HG03442 (cell line): ENCODE measurements around the gene KLHL1.
"Not testable (repeated sequence)": the region's sequence is repeated elsewhere in the genome, so short reads cannot be mapped to it uniquely, and the experiment has no call there.

Experiments
- ATAC-seq: cut with Tn5 transposase; IDR thresholded peaks from one replicate; pipeline ENCODE4 v1.9.1; 2021; ENCODE audit warnings: mild to moderate bottlenecking, moderate library complexity; ENCODE audit not compliant: unreplicated experiment

KLHL1 gene, protein sequence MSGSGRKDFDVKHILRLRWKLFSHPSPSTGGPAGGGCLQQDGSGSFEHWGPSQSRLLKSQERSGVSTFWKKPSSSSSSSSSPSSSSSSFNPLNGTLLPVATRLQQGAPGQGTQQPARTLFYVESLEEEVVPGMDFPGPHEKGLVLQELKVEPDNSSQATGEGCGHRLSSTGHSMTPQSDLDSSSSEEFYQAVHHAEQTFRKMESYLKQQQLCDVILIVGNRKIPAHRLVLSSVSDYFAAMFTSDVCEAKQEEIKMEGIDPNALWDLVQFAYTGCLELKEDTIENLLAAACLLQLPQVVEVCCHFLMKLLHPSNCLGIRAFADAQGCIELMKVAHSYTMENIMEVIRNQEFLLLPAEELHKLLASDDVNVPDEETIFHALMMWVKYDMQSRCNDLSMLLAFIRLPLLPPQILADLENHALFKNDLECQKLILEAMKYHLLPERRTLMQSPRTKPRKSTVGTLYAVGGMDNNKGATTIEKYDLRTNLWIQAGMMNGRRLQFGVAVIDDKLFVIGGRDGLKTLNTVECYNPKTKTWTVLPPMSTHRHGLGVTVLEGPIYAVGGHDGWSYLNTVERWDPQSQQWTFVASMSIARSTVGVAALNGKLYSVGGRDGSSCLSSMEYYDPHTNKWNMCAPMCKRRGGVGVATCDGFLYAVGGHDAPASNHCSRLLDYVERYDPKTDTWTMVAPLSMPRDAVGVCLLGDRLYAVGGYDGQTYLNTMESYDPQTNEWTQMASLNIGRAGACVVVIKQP

DNA sequence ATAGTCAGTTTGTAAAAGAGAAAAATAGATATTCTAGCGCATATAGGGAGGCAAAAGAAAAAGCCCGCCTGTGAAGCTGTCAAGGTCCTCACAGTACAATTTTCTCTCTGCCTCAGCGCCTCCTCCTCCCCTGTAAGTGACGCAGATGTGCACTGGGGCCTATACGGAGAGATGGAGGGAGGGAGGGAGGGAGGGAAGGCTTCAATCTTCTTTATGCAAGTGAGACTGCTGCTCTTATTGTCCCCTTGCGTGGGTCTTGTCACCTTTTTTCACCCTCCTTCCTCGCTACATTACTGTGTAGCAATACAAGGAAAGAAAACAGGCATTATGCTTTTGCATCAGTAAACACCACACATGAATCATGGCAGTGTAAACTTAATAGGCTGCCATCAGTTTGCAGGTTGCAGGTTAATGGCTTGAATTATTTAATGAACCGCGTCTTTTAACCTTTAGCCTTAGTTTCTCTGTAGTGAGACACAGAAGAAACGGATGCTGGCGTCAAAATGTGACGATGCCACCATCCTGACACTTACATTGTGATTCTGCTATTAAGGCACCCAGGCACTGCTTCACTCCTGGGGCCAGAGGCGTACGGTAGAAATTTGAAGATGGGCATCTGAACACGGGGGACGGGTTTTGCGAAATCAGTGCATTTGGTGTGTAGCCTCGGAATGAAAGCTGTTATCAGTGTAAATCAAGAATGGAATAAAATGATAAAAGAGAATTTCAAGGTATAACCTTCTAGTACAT is at the start of gene KLHL1:
Gene KLHL1, minus strand, starts transcription at position 97 of the 750 bp plus-strand sequence. CDS start 753 bp downstream, outside the sequence.
- no peak for ATAC-seq

DNA sequence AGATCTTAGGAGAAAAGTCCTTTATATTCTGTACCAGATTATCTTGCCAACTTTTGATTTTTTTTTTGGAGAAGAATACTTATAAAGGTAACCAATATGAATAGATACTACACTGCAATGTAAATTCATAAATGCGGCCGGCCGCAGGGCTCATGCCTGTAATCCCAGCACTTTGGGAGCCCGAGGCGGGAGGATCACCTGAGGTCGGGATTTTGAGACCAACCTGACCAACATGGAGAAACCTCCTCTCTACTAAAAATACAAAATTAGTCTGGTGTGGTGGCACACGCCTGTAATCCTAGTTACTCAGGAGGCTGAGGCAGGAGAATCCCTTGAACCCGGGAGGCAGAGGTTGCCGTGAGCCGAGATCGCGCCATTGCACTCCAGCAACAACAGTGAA is 34.4 kb upstream of the KLHL1 start:
- not testable (repeated sequence) for ATAC-seq

DNA sequence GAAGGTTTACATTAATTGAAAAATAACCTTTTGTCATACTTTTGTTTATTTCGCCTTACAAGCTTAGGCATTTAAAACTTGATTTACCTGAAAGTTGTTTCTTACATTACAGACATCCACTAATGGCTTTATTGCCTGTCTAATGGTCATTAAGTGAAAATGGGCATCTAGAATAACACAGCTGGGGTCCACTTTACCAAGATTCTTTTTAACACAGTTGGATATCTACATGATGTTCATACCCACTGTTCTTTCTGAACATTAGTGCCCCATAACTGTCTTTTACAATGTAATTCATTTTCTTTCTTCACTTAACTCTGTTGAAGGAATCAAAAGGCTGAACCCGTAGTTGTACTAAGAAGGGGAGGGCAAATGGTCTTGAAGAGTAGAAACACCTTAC is 19.8 kb upstream of the KLHL1 start:
- no peak for ATAC-seq

DNA sequence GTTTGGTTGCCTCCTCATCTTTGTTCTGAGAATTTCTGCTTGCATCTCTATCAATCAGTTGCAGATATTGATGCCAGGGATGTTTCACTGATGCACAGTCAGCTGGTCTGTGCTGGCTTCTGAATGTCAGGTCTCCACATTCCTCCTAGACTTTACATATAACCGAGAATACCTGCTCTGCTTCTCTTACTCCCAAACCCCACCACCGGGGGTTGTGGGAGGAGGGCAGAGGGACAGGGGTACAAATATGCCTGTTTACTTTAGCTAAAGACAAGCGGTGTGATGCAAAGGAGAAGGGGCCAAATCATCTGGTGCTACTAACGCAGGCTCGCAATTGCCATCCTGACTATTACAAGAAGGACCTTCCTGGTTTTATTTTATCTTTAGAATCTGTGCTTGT is 17.4 kb upstream of the KLHL1 start:
- no peak for ATAC-seq

DNA sequence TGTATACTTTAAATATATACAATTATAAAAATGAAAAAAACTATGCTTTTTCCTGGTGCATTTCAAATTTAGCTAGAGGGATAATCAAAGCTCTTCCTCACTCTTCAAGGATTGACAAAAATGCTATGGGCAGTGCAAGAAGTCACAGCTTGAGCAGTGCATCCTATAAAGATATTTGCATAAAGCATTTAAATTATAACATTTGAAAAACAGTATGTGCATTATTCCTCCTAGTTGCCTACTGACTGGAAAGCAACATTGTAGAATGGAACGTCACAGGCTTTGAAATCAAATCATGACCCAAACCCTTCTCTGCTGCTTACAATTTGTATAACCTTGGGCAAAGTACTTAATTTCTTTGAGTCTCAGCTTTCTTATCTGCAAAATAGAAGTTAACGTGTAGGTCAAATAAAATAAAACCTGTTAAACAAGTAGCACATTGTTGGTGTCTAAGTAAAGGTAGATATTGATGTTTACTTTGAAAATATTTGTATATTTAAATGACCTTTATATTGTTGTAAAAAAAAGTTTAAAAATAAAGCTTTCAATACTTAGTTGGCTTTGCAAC is 9.2 kb upstream of the KLHL1 start:
- no peak for ATAC-seq

DNA sequence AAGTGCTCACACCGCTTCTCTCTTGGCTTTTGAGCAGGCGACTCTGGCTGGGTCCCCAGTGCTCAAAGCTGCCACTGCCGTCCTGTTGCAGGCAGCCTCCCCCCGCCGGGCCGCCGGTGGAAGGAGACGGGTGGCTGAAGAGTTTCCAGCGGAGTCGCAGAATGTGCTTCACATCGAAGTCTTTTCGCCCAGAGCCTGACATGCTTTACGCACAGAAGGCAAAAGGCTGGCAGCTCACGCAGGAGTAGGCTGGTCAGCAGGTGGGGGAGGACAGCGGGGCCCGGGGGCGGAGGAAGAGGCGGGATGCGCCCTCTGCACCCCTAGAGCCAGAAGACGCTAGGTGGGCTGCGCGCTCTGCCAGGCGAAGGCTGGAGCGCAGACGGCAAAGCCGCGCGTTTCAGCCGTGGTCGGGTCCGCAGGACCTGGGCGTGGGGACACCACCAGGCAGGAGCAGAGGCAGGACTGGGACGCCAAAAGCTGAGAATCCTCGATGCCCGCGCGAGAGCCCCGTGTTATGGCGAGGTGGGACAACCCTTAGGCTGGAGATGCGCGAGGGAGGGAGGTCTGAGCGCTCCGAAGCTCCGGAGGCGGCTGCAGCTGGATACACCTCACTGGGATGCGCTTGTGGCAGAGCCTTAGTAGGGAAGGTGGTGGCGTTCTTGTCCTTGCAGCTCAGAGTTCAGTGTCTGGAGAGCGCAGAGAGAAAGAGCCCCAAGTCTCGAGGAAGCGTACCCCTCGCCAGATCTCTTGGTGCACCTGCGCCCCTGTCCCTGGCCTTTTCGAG is 562 bp downstream of the KLHL1 start, which contains the start of gene ATXN8OS:
Gene ATXN8OS, plus strand, starts transcription at position 329 of the 784 bp plus-strand sequence.
- no peak for ATAC-seq

DNA sequence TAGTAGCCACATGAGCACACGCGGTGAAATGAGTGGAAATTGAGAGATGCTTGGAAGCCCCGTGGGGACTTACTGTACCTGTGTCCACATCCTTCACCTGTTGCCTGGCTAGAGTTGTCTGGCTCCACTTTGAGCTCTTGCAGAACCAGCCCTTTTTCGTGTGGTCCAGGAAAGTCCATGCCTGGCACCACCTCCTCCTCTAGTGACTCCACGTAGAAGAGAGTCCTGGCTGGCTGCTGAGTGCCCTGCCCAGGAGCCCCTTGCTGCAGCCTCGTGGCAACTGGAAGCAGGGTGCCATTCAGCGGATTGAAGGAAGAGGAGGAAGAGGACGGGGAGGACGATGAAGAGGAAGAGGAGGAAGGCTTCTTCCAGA is 1.1 kb downstream of the KLHL1 start:
- no peak for ATAC-seq

DNA sequence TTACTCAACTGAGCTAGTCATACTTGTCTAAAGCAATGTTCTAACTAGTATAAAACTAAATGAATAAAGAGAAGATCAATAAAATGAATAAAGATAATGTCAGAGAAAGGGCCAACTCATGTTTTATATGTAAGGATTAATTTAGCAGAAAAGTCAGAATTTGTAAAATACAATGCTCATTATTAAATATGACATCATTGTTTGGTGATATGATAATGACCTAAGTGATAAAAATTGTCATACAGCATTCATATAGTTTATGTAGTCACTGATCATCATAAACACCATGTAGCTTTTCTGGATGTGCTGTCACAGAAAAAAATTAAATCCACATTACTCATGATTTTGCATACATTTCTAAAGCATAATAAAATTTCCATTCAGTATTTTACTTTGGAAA is 3.8 kb downstream of the KLHL1 start:
- no peak for ATAC-seq

DNA sequence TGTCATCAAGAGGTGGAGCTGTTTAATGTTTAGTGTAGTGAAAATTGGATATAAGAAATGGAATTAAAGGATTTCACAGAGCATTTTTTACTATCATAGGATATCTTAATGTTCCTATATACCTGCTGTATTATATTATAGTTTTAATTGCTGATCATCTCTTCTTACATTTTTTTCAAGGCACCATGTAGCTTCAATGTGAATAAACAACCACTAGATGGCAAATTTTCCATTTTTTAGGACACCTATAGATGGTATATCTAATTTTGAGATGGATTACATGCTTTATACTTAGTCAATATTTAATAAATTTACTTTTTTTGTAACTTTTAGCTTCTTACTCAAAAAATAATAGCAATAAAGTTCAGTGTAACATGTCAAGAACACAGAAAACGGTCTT is 9.6 kb downstream of the KLHL1 start:
- no peak for ATAC-seq

DNA sequence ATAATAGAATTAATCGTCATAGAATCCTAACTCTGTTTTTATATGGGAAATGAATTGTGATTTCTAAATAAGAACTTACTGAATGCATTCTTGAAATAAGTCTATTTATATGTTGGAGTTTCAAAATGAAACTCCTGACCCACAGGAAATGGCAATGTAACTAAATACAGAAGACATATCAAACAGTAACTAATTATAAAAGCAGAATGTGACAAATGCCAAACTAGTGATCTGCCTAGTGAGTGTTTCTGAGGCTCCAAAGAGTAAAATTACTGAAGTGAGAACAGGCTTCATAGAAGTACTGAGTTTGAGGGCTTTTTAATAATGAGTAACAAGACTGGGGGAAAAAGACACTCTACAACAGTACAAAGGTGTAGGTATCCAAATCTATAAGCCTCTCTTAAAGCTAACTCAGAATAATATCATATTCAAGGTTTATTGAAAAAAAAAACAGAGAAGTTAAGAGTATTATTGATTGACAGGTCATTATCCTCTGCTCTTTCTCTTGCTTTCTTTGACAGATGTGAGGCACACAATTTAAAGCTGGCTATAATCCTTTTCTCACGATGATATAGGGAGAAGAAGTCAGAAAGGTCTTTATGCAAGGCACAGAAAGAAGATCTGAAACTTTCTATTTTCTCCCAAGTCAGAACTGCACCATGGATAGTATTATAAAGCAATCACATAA is 18.1 kb downstream of the KLHL1 start:
- ATAC-seq: no peak

DNA sequence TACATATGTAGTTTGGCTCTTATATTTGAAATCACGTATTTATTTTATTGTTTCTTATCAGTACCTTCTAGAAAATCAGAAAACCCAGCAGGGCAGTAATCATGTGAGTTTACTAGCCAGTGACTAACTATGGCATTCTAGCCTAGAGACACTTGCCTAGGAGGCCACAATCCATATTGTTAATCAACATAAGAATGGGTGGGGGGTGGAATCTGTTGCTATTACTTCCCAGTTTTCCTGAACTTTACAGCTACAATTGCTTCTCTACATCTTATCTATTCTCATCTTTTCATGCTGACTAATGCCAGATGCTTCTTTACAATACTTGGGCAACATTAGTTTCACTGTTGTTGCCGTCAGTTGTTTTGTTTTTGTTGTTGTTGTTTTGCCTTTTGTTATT is 19.3 kb downstream of the KLHL1 start:
- ATAC-seq: no peak

DNA sequence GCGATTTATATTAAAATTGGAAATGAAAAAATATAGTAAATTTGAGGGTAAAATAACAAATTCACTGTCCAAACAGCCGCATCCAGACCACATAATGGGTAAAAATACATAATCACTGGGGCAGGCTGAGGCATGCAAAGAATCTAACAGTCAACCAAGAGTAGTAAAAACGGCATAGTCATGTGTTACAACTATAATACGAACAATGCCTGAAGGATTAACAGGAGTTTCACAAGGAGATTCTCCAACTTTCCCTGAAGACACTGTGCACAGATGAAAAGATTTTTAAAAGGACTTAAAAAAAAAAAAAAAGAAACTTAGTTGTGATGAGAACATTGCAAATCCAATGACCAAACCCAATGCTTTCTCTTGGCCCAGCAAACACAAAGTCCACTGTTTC is 21.0 kb downstream of the KLHL1 start:
- ATAC-seq: no peak

DNA sequence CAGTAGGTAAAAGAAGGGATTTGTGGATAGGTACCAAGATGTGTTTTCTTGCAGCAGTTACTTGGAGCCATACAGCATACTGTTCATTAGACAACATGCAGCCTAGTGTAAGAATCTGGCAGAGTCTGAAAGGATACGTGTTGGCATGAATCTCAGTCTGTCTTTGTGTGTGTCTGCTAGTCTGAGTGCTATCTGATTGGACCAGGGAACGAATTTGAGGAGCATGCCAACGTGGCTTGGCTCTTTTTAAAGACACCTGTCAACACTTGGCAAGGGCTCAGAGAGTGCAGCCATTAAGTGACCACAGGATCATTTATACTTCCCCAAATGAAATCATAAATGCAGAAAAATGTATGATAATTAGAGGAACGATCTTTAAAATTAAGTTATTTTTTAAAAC is 28.2 kb downstream of the KLHL1 start:
- ATAC-seq: no peak

DNA sequence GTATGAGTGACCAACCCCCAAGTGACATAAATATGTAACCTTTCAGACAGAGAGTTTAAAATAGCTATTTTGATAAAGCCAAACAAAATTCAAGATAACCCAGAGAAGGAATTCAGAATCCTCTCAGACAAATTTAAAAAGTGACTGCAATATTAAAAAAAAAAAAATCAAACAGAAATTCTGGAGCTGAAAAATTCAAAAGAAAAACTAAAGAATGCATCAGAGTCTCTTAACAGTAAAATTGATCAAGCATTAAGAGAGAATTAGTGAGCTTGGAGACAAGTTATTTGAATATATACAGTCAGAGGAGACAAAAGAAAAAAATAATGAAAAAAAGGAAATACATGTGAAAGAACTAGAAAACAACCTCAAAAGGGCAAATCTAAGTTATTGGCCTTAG is 53.7 kb downstream of the KLHL1 start:
- no peak for ATAC-seq

DNA sequence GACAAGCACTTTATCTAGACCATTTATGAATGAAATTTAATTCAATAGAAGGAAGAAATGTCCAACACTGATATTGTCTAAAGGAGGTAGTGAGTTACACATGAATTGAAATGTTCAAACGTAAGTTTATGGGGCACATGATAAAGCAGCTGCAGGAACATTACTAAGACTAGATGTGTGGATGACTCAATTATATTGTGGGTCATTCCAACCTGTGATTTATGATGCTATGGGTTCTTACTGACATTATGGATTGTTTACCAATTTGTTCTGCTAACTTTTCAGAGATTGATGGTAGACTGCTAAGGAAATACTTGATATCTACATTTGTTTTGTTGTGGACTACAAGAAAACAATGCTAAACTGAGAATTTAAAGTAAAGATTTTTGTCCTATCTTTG is 56.7 kb downstream of the KLHL1 start:
- no peak for ATAC-seq

DNA sequence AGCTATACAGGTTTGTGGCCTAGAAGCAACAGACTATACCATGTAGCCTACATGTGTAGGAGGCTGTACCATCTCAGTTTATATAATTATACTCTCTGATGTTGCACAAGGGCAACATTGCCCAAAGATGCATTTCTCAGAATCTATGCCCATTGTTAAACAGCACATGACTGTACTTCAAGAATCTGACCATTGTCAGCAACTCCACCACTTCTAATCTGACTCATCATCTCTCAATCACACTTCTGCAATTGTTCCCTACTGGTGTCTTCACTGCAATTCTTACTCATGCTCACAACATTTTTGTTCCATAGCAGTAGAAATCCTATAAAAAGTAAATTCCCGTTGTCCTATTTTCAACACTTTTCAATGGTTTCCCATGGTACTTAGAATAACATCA is 64.6 kb downstream of the KLHL1 start:
- peak; percentile 69 for ATAC-seq

DNA sequence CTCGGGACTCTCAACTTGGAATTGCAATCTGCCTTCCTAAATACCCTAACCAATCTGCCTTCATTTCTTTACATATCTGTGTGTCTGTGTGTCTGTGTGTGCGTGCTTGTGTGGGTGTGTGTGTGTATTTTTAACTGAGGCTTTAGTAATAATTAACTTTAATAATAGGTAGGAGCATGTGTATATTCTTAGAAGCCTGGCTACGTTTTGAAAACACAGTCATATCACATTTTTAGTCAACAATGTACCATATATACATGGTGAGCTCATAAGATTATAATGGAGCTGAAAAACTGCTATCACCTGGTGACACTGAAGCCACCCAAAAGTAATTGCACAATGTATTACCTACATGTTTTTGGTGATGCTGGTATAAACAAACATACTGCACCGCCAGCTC is 66.1 kb downstream of the KLHL1 start:
- no peak for ATAC-seq

DNA sequence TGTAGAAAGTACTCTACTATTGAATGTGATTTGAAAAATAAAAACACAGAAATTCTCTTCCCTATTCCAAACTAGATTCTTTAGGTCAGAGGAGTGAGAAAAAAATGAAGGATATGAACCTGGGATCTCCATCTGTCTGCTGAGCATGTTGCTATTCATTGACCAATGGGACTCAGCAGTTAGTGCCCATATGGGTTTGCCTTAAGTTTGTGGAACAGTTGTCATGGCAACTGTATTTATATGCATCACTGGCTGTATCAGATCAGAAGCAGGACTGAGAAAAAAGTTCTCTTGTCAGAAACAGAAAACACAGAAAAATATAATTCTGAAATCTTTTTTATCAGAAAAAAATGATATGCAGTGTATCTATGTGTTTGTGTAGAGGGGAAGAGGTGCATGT is 74.0 kb downstream of the KLHL1 start:
- no peak for ATAC-seq

DNA sequence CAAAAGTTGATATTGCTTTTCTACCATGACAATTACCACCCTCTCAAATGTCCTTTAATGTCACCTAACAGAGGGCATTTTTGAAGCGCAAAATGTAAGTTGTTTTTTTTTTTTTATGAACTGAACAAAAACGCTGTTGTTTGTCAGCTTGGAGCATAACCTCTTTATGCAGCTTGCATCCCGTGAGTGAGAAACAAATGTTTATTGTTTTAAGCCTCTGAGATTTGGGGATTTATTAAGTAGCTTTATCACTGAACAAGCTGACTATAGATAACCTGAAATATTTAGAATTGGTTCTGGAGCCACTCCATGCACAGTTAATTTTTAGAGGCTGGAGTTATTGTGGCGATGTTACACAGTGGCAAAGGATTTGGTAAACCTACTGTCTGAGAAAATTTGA is 80.7 kb downstream of the KLHL1 start:
- no peak for ATAC-seq

DNA sequence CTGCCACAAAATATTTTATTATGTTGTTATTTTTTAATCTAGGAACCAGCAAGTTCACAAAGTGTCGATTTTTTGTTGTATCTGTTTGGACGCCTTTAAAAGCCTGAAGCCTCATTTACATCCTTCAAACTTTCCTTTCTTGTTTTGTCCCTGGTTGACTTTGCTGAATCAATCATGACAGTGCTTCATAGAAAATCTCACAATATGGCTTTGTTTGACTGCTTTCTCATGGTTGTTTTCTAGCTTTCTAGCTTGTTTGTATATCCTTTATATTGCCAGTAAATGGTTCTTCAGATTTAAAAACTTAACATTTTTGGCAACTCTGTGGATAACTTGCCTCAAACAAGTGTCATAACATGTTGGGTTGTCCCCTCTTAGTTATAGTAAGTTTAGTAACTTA is 84.7 kb downstream of the KLHL1 start:
- no peak for ATAC-seq
